ENCODE results near the gene C9orf153. TPM values are rescaled to one million over a fixed set of nuclear protein-coding genes. Genes with fewer than 3 reads are reported as not detected.

The C9orf153 gene
- total and polyA plus RNA-seq, 2 experiments from 2014 or later: not detected

GRCh38 chr9:86242071-86242470 lies 17.4 kb downstream of the C9orf153 start:
- no peaks in the 10 kb centered on the region for H3K27me3 ChIP-seq
- no peaks in the 10 kb centered on the region for H3K79me2 ChIP-seq
- no peaks in the 10 kb centered on the region for H4K20me1 ChIP-seq (ENCODE audit: insufficient read depth, poor library complexity, severe bottlenecking)
- WGBS (ENCODE audit: low lambda C conversion rate, missing lambda C conversion rate): 47% methylated on average over 2 of the region's 2 CpGs
- no peaks in the 10 kb centered on the region for H3K4me1 ChIP-seq (ENCODE audit: insufficient read depth)
- DNase-seq (ENCODE audit: low spot score): peak; percentile 8
- H2AFZ ChIP-seq: peak overlapping the region; percentile 42
- no peaks in the 10 kb centered on the region for H3K9me2 ChIP-seq (replicated peaks; ENCODE audit: insufficient read depth)
- no peaks in the 10 kb centered on the region for H3K36me3 ChIP-seq (replicated peaks; ENCODE audit: insufficient read depth, low read depth)
- H3K4me3 ChIP-seq: no peak overlapping the region
- TF ChIP-seq CTCF (IDR thresholded peaks at IDR 0.05; ENCODE audit: poor library complexity): no peak
- no peak for TF ChIP-seq EZH2phosphoT487 (IDR thresholded peaks at IDR 0.05; ENCODE audit: low read depth, severe bottlenecking, unreplicated experiment)
- H3K4me2 ChIP-seq: no peak overlapping the region
- H3K9me3 ChIP-seq (ENCODE audit: low read depth): no peaks in the 10 kb centered on the region
- H3K27ac ChIP-seq: no peak overlapping the region

DNA sequence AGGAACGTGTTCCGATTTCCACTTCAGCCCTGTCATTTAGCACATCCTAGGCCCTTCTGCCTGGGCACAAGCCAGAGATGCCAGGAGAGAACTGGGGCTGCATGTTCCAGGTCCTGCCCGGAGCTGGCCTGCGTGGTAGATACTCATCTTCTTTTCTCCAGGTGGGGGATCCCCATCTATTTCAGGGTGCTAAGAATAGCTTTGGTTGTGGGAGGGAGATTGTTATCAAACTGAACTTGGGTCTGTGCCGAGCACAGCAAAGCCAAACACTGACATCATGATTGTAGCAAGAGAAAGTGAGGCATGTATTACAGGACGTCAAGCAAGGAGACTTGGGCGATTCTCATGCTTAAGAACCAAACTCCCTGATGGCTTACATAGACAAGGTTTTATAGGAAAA lies 18.2 kb downstream of the C9orf153 start:
- Histone ChIP-seq H3K4me2 (no peak overlapping the region), H3K36me3 (replicated peaks; ENCODE audit: insufficient read depth, low read depth) (no peaks in the 10 kb centered on the region), H3K9me3 (ENCODE audit: low read depth) (no peaks in the 10 kb centered on the region), H3K27me3 (no peaks in the 10 kb centered on the region), H4K20me1 (ENCODE audit: insufficient read depth, poor library complexity, severe bottlenecking) (no peaks in the 10 kb centered on the region), H3K4me1 (ENCODE audit: insufficient read depth) (no peaks in the 10 kb centered on the region), H2AFZ (no peak overlapping the region), H3K4me3 (no peak overlapping the region), H3K79me2 (no peaks in the 10 kb centered on the region), H3K27ac (no peak overlapping the region), H3K9me2 (replicated peaks; ENCODE audit: insufficient read depth) (no peaks in the 10 kb centered on the region)
- TF ChIP-seq CTCF (IDR thresholded peaks at IDR 0.05; ENCODE audit: poor library complexity): no peak
- no peak for TF ChIP-seq EZH2 (IDR thresholded peaks at IDR 0.05; ENCODE audit: borderline replicate concordance)
- 93% methylated on average over 7 of the region's 7 CpGs for WGBS (ENCODE audit: low lambda C conversion rate, missing lambda C conversion rate)
- DNase-seq (ENCODE audit: low spot score): no peak

- no peak overlapping the region for H3K4me3 ChIP-seq
- no peaks in the 10 kb centered on the region for H3K79me2 ChIP-seq
- no peak for TF ChIP-seq EZH2 (IDR thresholded peaks at IDR 0.05; ENCODE audit: borderline replicate concordance)
- no peak for TF ChIP-seq EZH2phosphoT487 (IDR thresholded peaks at IDR 0.05; ENCODE audit: low read depth, severe bottlenecking, unreplicated experiment)
- TF ChIP-seq CTCF (IDR thresholded peaks at IDR 0.05; ENCODE audit: poor library complexity): peak; percentile 28
- no peaks in the 10 kb centered on the region for H4K20me1 ChIP-seq (ENCODE audit: insufficient read depth, poor library complexity, severe bottlenecking)
- no peak overlapping the region for H3K27ac ChIP-seq
- no peak overlapping the region for H3K4me2 ChIP-seq
- H3K9me2 ChIP-seq (replicated peaks; ENCODE audit: insufficient read depth): no peaks in the 10 kb centered on the region
- no peaks in the 10 kb centered on the region for H3K36me3 ChIP-seq (replicated peaks; ENCODE audit: insufficient read depth, low read depth)
- H2AFZ ChIP-seq: no peak overlapping the region
- H3K4me1 ChIP-seq (ENCODE audit: insufficient read depth): no peaks in the 10 kb centered on the region
- H3K27me3 ChIP-seq: no peaks in the 10 kb centered on the region
- no peak for DNase-seq (ENCODE audit: low spot score)
- WGBS (ENCODE audit: low lambda C conversion rate, missing lambda C conversion rate): 94% methylated on average over 10 of the region's 10 CpGs
- H3K9me3 ChIP-seq (ENCODE audit: low read depth): no peaks in the 10 kb centered on the region
Observed at GRCh38 chr9:86238861-86239770, 20.3 kb downstream of the C9orf153 start.

Measured in hepatocyte (in vitro differentiated cells).